UCSD-AML1 (cell line): ENCODE measurements around the gene PCDHGA4.
"Not testable (repeated sequence)": the region's sequence is repeated elsewhere in the genome, so short reads cannot be mapped to it uniquely, and the experiment has no call there.

Experiments
- DNase-seq: peaks from one replicate; lab custom pipeline; 2025; ENCODE audit not compliant: unreplicated experiment; lab: John Stamatoyannopoulos, UW

The PCDHGA4 gene

DNA sequence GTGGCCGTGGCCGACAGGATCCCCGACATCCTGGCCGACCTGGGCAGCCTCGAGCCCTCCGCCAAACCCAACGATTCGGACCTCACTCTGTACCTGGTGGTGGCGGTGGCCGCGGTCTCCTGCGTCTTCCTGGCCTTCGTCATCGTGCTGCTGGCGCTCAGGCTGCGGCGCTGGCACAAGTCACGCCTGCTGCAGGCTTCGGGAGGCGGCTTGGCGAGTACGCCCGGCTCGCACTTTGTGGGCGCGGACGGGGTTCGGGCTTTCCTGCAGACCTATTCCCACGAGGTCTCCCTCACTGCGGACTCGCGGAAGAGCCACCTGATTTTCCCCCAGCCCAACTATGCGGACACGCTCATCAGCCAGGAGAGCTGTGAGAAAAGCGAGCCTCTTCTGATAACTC is 8.8 kb upstream of the PCDHGA4 start:
- not testable (repeated sequence) for DNase-seq

- DNase-seq: peak; percentile 16
Observed at GRCh38 chr5:141349917-141350619, 4.8 kb upstream of the PCDHGA4 start, which contains the start of gene PCDHGB1. PCDHGB1 (plus strand) TSS chr5:141350099; CDS start chr5:141350261, 162 bp downstream.

DNA sequence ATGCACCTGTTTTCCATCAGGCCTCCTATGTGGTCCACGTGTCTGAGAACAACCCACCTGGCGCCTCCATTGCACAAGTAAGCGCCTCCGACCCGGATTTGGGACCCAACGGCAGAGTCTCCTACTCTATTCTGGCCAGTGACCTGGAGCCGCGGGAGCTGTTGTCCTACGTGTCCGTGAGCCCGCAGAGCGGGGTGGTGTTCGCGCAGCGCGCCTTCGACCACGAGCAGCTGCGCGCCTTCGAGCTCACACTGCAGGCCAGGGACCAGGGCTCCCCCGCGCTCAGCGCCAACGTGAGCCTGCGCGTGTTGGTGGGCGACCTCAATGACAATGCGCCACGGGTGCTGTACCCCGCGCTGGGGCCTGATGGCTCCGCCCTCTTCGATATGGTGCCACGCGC is 3.2 kb upstream of the PCDHGA4 start:
- no peak for DNase-seq

DNA sequence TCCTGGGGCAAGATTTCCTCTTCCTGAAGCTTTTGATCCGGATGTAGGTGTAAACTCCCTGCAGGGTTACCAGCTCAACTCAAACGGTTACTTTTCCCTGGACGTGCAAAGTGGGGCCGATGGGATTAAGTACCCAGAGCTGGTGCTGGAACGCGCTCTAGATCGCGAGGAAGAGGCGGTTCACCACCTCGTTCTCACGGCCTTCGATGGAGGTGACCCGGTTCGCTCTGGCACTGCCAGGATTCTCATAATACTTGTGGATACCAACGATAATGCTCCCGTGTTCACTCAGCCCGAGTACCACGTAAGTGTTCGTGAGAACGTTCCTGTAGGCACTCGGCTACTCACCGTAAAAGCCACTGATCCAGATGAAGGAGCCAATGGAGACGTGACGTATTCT is 820 bp downstream of the PCDHGA4 start:
- DNase-seq: no peak

DNA sequence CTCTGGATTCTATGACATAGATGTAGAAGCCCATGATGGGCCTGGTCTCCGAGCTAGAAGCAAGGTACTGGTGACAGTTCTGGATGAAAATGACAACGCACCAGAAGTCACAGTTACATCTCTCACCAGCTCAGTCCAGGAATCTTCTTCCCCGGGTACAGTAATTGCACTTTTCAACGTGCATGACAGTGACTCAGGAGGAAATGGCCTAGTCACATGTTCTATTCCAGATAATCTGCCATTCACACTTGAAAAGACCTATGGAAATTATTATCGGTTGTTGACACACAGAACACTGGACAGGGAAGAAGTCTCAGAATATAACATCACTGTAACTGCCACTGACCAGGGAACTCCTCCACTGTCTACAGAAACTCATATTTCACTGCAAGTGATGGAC is 1.3 kb downstream of the PCDHGA4 start:
- no peak for DNase-seq

DNA sequence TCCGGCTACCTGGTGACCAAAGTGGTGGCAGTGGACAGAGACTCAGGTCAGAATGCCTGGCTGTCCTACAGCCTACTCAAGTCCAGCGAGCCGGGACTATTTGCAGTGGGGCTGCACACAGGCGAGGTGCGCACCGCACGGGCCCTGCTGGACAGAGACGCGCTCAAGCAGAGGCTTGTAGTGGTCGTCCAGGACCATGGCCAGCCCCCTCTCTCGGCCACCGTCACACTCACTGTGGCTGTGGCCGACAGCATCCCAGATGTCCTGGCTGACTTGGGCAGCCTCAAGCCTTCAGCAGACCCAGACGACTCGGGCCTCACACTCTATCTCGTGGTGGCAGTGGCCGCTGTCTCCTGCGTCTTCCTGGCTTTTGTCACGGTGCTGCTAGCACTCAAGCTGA is 2.1 kb downstream of the PCDHGA4 start:
- no peak for DNase-seq

- peak; percentile 40 for DNase-seq
Observed at GRCh38 chr5:141359790-141360426, 5.1 kb downstream of the PCDHGA4 start, which contains the start of gene PCDHGB2. PCDHGB2 (plus strand) TSS chr5:141359994; CDS start chr5:141360136, 142 bp downstream.

DNA sequence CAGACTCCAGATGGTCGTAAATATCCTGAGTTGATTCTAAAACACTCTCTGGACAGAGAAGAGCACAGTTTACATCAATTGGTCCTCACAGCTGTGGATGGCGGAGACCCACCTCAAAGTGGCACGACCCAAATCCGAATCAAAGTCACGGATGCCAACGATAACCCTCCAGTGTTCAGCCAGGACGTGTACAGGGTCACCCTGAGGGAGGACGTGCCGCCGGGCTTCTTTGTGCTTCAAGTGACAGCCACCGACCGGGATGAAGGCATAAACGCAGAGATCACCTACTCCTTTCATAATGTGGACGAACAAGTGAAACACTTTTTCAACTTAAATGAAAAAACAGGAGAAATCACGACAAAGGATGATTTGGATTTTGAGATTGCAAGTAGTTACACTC is 5.9 kb downstream of the PCDHGA4 start:
- no peak for DNase-seq

DNA sequence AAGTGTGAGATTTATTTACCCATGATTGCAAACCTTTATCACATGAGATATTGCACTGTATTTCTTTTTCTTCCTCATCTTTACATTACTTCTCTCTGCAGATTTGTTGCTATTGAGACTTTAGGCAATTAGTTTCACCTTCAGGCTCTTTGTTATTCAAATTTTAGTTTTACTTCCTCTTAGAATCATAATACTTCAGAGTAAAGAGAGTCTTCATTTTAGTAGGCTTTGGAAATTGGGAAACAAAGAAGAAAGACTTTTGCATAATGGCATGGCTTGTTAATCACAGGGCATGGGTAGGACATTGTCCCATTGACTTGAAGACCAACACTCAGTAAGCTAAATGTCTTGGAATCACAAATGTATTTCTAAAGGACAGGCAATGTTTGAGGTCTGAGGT is 7.9 kb downstream of the PCDHGA4 start:
- DNase-seq: no peak

- DNase-seq: no peak
Observed at GRCh38 chr5:141363952-141364660, 9.3 kb downstream of the PCDHGA4 start, which contains the start of gene PCDHGA5. PCDHGA5 (plus strand) TSS chr5:141364162; CDS start chr5:141364331, 169 bp downstream.

DNA sequence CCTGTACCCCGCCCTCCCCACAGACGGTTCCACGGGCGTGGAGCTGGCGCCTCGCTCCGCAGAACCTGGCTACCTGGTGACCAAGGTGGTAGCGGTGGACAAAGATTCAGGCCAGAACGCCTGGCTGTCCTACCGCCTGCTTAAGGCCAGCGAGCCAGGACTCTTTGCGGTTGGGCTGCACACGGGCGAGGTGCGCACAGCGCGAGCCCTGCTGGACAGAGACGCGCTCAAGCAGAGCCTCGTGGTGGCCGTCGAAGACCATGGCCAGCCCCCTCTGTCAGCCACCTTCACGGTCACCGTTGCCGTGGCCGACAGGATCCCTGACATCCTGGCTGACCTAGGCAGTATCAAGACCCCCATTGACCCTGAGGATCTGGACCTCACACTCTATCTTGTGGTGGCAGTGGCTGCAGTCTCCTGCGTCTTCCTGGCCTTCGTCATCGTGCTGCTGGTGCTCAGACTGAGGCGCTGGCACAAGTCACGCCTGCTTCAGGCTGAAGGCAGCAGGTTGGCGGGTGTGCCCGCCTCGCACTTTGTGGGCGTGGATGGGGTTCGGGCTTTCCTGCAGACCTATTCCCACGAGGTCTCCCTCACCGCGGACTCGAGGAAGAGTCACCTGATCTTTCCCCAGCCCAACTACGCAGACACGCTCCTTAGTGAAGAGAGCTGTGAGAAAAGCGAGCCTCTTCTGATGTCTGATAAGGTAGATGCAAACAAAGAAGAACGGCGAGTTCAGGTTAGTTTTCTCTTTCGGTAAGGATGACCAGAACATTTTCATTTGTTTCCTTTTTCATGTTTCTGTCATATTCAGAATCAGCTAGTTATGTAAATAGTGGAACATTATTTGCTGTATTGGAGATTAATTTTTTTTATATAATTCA is 11.4 kb downstream of the PCDHGA4 start:
- DNase-seq: no peak

DNA sequence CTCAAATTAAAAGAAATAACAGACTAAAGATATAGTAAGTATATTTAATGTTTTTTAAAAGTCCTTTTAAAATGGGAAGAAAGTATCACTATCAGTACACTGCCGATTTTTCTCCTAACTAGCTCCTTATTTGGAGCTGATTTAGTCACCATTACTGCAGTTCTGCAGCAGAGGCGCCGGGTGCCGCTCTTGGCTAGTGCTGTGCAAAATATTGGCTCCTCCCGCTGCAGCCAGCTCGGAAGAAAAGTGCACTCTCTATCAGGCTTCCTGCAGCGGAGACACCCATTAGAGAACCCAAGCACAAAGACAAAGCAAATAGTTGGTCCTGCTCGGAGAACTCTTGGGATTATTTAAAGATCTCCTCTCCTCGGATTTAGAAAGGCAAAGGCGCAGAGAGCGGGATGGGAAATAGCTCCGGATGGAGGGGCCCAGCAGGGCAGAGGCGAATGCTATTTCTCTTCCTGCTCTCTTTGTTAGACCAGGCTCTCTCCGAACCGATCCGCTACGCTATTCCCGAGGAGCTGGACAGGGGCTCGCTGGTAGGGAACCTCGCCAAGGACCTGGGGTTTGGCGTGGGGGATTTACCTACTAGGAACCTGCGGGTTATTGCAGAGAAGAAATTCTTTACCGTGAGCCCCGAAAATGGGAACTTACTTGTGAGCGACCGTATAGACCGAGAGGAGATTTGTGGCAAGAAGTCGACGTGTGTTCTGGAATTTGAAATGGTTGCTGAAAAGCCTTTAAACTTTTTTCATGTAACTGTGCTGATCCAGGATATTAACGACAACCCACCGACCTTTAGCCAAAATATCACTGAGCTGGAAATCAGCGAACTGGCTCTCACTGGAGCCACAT is 15.4 kb downstream of the PCDHGA4 start, which contains the start of gene PCDHGB3:
TSS of gene PCDHGB3 (plus strand) at position 249 of the 855 bp plus-strand sequence. CDS start at position 402, 153 bp downstream.
- DNase-seq: peak; percentile 30

GRCh38 chr5:141371572-141372475 is 17.0 kb downstream of the PCDHGA4 start:
- DNase-seq: no peak

DNA sequence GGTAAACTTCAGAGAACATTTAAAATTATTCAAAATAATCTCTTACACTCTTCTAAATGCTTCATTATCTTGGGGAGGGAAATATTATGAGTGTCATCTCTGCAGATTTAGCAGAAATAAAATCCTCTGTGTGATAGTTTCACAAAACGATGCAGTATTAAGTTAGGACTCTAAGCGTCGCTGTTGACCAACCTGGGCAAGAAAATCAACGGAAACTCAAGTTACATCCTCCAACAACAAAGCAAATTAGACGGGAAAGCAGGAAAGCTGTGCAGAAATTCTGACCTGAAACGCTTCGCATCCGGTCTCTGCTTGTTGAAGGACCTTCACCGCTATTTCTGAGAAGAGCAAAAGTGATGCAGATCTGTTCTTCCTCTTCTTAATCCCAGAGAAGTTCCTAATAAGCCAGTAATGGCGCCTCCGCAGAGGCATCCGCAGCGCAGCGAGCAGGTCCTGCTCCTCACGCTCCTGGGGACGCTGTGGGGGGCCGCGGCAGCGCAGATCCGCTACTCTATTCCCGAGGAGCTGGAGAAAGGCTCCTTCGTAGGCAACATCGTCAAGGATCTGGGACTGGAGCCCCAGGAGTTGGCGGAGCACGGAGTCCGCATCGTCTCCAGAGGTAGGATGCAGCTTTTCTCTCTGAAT is 19.0 kb downstream of the PCDHGA4 start, which contains the start of gene PCDHGA6:
TSS of gene PCDHGA6 (plus strand) at position 219 of the 645 bp plus-strand sequence. CDS start at position 412, 193 bp downstream.
- DNase-seq: no peak

- DNase-seq: no peak
Observed at GRCh38 chr5:141374627-141375026, 19.8 kb downstream of the PCDHGA4 start.

GRCh38 chr5:141375444-141376155 is 20.8 kb downstream of the PCDHGA4 start:
- DNase-seq: not testable (repeated sequence)
